Measurements from ENCODE around the gene PRDM13. TPM values are rescaled to one million over a fixed set of nuclear protein-coding genes. Genes with fewer than 3 reads are reported as not detected.

Gene PRDM13
- 13.9 TPM for total RNA-seq (ENCODE audit: unreplicated experiment)
- long read RNA-seq, partial matches to known transcripts = 0 of 6 reads
- long read RNA-seq, other reads (novel, unspliced or antisense) = 6 of 6 reads

- Mint-ChIP-seq H3K36me3 (ENCODE audit: unreplicated experiment) (peaks cover 4% of the 10 kb centered on the region), H3K27me3 (ENCODE audit: unreplicated experiment) (peaks cover 31% of the 10 kb centered on the region), H3K27ac (ENCODE audit: unreplicated experiment) (peak within 1 kb of the TSS; percentile 82), H3K4me3 (ENCODE audit: unreplicated experiment) (peak within 1 kb of the TSS; percentile 88), H3K9me3 (ENCODE audit: unreplicated experiment) (peaks cover 12% of the 10 kb centered on the region), H3K4me1 (ENCODE audit: low read depth, unreplicated experiment) (peaks cover 40% of the 10 kb centered on the region)
- peak; percentile 64 for DNase-seq
- no peak for TF ChIP-seq CTCF (IDR thresholded peaks at IDR 0.05; ENCODE audit: partially characterized antibody, unreplicated experiment)
Observed at GRCh38 chr6:99606656-99607415, at the start of gene PRDM13. Gene PRDM13 (plus strand): TSS chr6:99606833. CDS start chr6:99607035, 202 bp downstream.

GRCh38 chr6:99559057-99559456, 47.6 kb upstream of the PRDM13 start:
- H3K36me3 Mint-ChIP-seq (ENCODE audit: unreplicated experiment) = peaks cover 6% of the 10 kb centered on the region
- no peak for TF ChIP-seq CTCF (IDR thresholded peaks at IDR 0.05; ENCODE audit: partially characterized antibody, unreplicated experiment)

GRCh38 chr6:99560668-99561067, 46.0 kb upstream of the PRDM13 start:
- H3K27me3 Mint-ChIP-seq (ENCODE audit: unreplicated experiment) = peaks cover 4% of the 10 kb centered on the region
- H3K36me3 Mint-ChIP-seq (ENCODE audit: unreplicated experiment) = peaks cover 6% of the 10 kb centered on the region
- H3K4me1 Mint-ChIP-seq (ENCODE audit: low read depth, unreplicated experiment) = peaks cover 2% of the 10 kb centered on the region
- no peak overlapping the region for H3K4me3 Mint-ChIP-seq (ENCODE audit: unreplicated experiment)
- H3K27ac Mint-ChIP-seq (ENCODE audit: unreplicated experiment) = no peak overlapping the region
- H3K9me3 Mint-ChIP-seq (ENCODE audit: unreplicated experiment) = no peaks in the 10 kb centered on the region
- DNase-seq = no peak
- no peak for TF ChIP-seq CTCF (IDR thresholded peaks at IDR 0.05; ENCODE audit: partially characterized antibody, unreplicated experiment)

More at GRCh38 chr6:99559057-99559456, 47.6 kb upstream of the PRDM13 start:
- peaks cover 3% of the 10 kb centered on the region for H3K27me3 Mint-ChIP-seq (ENCODE audit: unreplicated experiment)
- H3K27ac Mint-ChIP-seq (ENCODE audit: unreplicated experiment) = no peak overlapping the region
- DNase-seq = no peak
- no peaks in the 10 kb centered on the region for H3K4me1 Mint-ChIP-seq (ENCODE audit: low read depth, unreplicated experiment)
- H3K4me3 Mint-ChIP-seq (ENCODE audit: unreplicated experiment) = no peak overlapping the region
- H3K9me3 Mint-ChIP-seq (ENCODE audit: unreplicated experiment) = no peaks in the 10 kb centered on the region

- peaks cover 4% of the 10 kb centered on the region for H3K27me3 Mint-ChIP-seq (ENCODE audit: unreplicated experiment)
- peaks cover 7% of the 10 kb centered on the region for H3K4me1 Mint-ChIP-seq (ENCODE audit: low read depth, unreplicated experiment)
- H3K36me3 Mint-ChIP-seq (ENCODE audit: unreplicated experiment) = no peaks in the 10 kb centered on the region
- no peak for TF ChIP-seq CTCF (IDR thresholded peaks at IDR 0.05; ENCODE audit: partially characterized antibody, unreplicated experiment)
- no peak overlapping the region for H3K4me3 Mint-ChIP-seq (ENCODE audit: unreplicated experiment)
- H3K9me3 Mint-ChIP-seq (ENCODE audit: unreplicated experiment) = peaks cover 6% of the 10 kb centered on the region
- no peak overlapping the region for H3K27ac Mint-ChIP-seq (ENCODE audit: unreplicated experiment)
- no peak for DNase-seq
Observed at GRCh38 chr6:99563056-99563723, 43.4 kb upstream of the PRDM13 start.

All from glutamatergic neuron (in vitro differentiated cells).